HEK293T (cell line): ENCODE data around the gene PITPNB.

Source experiments
- BHLHE40 ChIP-seq: fragments of 450-650 bp; IDR thresholded peaks from 2 replicates; pipeline ENCODE4 v1.6.1; 2016; ENCODE audit warnings: mild to moderate bottlenecking, moderate library complexity, borderline replicate concordance
- FOXA1 ChIP-seq: fragments of 450-650 bp; IDR thresholded peaks from 2 replicates; pipeline ENCODE4 v1.6.1; 2016; ENCODE audit warnings: mild to moderate bottlenecking
- FOXK2 ChIP-seq: fragments of 450-650 bp; IDR thresholded peaks from 2 replicates; pipeline ENCODE4 v1.6.1; 2016; ENCODE audit warnings: mild to moderate bottlenecking
- FOXM1 ChIP-seq: fragments of 450-650 bp; IDR thresholded peaks from 2 replicates; pipeline ENCODE4 v1.6.1; 2017; ENCODE audit warnings: mild to moderate bottlenecking, borderline replicate concordance
- SP1 ChIP-seq: fragments of 450-650 bp; IDR thresholded peaks from 2 replicates; pipeline ENCODE4 v1.6.1; 2017
- SUZ12 ChIP-seq: fragments of 450-650 bp; IDR thresholded peaks from 2 replicates; pipeline ENCODE4 v1.6.1; 2016; ENCODE audit warnings: mild to moderate bottlenecking

- TF ChIP-seq FOXA1 (no peak), SUZ12 (no peak), BHLHE40 (no peak), FOXM1 (no peak), SP1 (no peak), FOXK2 (no peak)
Measured at GRCh38 chr22:27857443-27857842, 61.6 kb downstream of the PITPNB start.
